Stimulated activated CD4-positive, alpha-beta T cell treated with anti-CD3 and anti-CD28 coated beads, Interleukin-4, amount 100 ng/mL, for 1 hour (primary cell): ENCODE data around the gene CLCN2.

Source experiments
- DNase-seq: peaks from one replicate; pipeline ENCODE4 v3.0.0-alpha.2; 2020

CLCN2 gene

DNA sequence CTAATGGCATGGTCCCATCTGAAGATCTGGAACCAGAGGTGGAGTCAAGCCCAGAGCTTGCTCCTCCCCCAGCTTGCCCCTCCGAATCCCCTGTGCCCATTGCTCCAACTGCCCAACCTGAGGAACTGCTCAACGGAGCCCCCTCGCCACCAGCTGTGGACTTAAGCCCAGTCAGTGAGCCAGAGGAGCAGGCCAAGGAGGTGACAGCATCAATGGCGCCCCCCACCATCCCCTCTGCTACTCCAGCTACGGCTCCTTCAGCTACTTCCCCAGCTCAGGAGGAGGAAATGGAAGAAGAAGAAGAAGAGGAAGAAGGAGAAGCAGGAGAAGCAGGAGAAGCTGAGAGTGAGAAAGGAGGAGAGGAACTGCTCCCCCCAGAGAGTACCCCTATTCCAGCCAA, 39.7 kb downstream of the CLCN2 start:
- no peak for DNase-seq

DNA sequence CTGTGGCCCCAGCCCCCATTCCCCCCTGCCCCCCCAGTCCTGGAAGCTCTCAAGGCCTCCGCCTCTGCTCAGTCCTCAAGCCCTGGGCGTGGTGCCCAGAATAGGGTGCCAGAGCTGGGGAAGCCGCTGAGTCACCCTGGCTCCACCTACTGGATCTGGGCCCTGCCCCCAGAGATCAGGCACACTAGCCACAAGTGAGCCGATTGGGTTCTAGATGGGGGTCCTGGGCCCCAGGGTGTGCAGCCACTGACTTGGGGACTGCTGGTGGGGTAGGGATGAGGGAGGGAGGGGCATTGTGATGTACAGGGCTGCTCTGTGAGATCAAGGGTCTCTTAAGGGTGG, 41.3 kb downstream of the CLCN2 start:
- peak; percentile 63 for DNase-seq

DNA sequence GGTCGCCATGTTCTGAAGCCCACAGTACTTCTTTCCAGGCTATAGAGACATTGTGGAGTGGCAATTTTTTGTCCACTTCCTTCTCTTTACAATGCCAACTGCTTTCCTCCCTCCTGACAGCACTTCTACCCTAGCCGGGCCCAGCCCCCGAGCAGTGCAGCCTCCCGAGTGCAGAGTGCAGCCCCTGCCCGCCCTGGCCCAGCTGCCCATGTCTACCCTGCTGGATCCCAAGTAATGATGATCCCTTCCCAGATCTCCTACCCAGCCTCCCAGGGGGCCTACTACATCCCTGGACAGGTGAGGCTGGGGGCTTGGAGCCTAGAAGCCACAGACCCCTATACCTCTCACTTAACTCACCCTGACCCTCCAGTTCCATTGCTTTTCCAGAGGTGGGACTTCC, 44.2 kb downstream of the CLCN2 start:
- DNase-seq: no peak

DNA sequence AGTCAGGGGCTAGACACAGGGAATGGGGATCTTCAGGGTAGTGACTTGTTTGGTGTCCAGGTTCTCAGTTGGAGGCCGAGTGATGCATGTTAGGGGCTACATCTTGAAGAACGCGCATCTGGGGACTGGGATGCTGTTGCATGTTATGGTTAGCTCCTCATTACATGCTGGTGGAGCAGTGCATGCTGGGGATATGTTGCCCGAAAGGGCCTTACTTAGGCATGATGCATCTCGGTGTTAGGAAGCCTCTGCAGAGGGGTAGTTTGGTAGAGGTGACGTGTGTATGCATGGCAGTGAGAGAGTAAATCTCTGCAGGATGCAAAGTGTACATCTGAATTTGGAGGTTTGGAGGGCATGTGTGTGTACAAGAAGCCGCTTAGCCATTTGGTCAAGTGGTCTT, 44.6 kb downstream of the CLCN2 start:
- no peak for DNase-seq

DNA sequence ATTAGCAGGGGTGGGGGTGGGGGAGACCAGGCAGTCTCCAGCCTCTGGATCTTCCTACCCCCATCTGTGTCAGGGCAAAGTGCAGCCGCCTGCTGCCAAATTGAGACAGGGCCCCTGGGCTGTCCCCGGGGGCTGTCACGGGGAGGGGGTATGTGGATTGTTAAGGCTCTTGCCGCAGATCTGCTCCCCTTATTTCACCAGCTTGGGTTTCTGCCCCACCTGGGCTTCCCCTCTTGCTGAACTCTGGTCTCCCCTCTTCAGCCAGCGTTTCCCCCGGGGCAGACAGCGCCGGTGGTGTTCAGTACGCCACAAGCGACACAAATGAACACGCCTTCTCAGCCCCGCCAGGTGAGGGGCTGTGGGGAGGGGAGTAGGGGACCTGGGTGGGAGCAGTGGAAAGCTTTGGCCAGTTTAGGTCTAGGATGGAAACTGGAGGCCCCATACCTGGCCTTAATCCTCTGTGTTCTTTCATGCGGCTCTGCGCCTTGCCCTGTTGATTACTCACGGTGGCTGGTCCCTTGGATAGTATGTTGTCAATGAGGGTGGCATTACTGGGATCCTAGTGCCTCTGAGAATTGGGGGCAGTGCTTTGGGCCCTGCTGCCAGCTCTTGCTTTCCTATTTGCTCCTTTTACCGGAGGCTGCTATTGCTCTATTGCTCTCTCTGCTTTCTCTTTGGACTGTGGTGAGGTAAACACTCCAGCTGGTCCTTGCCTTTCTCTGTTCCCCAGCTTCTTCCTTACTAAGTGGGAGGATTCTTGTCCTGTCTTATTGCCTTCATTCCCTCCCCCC, 45.3 kb downstream of the CLCN2 start:
- no peak for DNase-seq

DNA sequence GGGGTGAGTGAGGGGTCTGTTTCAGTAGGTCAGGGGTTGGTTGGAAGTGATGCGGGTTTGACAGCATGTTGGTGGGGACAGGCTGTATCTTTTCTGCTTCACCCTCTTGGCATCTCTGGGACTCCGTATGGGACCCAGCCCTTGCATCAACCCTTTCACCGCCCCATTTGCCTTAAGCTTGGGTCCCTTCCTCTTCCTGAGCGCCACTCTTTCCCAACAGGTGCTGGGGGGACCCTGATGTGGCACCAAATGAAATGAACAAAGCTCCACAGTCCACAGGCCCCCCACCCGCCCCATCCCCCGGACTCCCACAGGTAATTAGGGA, 45.9 kb downstream of the CLCN2 start:
- DNase-seq: no peak

DNA sequence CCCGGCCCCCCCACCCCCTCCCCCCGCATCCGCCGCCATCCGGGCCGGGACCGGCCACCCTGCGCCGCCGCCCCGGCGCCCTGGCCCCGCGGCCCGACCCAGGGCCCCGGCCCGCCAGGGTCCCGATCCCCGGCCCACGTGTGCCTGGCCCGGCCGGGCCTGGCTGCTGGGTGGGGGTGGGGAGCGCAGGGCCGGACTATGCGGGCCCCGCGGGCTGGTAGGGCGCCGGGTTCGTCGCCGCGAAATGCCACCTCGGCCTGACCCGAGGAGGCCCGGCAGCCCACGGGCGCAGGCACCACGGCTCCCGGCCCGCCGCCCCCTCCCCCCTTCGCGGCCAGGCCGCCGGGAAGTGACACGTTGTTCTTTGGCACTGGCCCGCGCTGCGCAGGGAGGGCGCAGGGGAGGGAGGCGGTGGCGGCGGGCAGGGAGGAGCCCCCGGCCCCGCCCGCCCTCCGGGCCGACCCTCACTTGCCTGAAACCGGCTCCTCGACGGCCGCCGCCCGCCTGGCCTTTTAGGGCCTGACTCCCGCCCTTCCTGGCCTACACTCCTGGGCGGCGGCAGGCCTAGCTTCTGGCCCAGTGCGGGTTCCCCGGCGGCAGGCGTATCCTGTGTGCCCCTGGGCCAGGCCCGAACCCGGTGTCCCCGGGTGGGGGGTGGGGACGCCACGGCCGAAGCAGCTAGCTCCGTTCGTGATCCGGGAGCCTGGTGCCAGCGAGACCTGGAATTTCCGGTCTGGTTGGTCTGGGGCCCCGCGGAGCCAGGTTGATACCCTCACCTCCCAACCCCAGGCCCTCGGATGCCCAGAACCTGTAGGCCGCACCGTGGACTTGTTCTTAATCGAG, 46.5 kb downstream of the CLCN2 start:
- peak; percentile 68 for DNase-seq

DNA sequence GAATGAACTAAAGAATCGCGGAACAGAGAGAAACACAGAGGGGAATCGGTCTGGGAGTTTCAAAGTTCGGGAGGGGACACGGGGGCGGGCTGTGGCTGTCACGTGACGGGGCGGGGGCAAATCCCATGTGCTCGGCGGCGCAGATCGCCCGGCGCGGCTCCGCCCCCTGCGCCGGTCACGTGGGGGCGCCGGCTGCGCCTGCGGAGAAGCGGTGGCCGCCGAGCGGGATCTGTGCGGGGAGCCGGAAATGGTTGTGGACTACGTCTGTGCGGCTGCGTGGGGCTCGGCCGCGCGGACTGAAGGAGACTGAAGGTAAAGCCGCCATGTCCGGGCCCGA, 47.1 kb downstream of the CLCN2 start, which contains the start of gene EIF4G1:
TSS of gene EIF4G1 (plus strand) at position 244 of the 337 bp plus-strand sequence. CDS start 1,191 bp downstream, outside the sequence.
- DNase-seq: peak; percentile 94

DNA sequence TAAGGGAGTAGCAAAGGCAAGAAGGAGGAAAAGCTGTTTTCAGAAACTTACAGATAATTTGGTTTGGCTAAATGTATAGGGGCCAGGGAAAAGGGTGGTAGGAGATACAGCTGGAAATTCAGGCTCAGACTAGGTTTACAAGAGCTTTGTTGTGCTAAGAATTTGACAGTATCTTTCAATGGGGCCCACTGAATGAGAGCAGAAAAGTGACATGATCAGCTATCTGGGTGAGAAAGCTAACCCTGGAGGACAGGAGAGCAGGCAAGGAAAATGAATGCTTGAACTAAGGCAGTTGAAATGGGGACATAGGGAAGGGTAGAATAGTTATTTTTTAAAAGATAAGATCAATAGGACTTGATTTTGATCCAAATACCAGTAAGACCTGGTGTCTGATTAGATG, 49.8 kb downstream of the CLCN2 start:
- no peak for DNase-seq

DNA sequence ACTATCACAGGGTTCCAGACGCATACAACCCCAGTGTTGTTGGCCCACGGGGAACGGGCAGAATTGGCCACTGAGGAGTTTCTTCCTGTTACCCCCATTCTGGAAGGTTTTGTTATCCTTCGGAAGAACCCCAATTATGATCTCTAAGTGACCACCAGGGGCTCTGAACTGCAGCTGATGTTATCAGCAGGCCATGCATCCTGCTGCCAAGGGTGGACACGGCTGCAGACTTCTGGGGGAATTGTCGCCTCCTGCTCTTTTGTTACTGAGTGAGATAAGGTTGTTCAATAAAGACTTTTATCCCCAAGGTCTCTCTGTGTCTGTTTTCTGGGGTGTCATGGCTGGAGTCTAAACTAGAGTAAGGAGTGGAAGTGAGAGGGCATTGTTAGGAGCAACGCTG, 52.7 kb downstream of the CLCN2 start:
- DNase-seq: no peak

DNA sequence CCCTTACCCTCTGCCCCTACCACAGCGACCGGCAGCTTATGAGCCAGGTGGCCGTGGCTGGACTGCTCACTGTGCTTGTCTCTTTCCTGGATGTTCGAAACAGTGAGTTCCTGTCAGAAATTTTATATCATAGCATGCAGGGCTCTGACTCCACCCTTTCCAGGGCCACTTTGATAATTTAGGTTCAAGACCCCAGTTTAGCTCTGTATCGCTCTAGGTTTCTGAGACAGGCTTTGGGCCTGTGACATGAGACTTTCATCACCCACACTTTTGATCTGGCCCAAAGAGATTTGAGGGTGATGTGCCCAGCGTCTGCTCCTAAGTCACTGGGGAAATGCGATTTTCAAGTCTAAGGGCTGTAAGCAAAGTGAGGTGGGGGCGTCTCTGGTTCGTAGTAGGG, 53.5 kb downstream of the CLCN2 start:
- DNase-seq: no peak

DNA sequence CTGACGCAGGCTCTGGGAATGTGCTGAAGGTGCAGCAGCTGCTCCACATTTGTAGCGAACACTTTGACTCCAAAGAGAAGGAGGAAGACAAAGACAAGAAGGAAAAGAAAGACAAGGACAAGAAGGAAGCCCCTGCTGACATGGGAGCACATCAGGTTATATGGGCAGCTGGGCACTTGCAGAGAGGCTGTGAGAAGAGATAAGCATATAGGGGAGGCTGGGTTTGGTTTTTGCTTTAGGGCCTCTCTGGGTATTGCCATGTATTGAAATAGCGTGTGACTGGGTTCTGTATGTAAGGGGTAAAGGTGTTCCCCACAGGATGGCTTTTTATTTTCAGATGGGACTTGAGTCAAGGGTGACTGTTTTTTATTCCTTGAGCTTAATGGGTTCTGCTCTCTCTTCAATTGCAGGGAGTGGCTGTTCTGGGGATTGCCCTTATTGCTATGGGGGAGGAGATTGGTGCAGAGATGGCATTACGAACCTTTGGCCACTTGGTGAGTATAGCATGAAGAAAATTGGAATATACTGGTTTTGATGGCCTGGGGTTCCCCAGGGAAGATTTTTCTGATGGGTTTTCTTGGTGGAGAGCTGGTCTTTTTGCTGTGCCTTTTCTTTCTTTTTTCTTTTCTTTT, 54.9 kb downstream of the CLCN2 start:
- DNase-seq: no peak

DNA sequence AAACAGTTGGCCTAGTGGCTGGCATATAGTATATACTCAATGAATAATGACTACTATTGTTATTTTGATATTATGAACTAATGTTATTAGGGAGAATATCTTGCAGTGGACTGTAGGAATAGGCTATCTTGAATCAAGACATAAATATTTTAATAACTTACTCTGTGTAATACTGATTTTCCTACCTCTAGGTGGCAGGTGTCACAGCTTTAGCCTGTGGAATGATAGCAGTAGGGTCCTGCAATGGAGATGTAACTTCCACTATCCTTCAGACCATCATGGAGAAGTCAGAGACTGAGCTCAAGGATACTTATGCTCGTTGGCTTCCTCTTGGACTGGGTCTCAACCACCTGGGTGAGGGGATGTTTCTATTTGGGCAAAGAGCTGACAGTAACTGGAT, 55.8 kb downstream of the CLCN2 start:
- no peak for DNase-seq

DNA sequence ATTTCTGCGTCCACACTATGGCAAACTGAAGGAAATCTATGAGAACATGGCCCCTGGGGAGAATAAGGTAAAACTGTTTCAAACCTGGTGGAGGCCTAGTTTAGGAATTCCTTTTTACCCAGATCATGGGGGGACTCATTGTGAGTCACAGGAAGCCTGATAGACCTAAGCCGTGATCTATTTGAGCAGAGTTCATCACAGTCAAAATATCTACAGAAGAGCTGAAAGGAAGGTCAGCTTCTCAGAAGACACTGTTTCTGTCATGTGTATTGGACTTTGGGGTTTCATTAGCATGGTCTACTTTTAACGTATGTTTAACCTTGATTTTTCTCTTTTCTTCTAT, 61.1 kb downstream of the CLCN2 start:
- DNase-seq: no peak

DNA sequence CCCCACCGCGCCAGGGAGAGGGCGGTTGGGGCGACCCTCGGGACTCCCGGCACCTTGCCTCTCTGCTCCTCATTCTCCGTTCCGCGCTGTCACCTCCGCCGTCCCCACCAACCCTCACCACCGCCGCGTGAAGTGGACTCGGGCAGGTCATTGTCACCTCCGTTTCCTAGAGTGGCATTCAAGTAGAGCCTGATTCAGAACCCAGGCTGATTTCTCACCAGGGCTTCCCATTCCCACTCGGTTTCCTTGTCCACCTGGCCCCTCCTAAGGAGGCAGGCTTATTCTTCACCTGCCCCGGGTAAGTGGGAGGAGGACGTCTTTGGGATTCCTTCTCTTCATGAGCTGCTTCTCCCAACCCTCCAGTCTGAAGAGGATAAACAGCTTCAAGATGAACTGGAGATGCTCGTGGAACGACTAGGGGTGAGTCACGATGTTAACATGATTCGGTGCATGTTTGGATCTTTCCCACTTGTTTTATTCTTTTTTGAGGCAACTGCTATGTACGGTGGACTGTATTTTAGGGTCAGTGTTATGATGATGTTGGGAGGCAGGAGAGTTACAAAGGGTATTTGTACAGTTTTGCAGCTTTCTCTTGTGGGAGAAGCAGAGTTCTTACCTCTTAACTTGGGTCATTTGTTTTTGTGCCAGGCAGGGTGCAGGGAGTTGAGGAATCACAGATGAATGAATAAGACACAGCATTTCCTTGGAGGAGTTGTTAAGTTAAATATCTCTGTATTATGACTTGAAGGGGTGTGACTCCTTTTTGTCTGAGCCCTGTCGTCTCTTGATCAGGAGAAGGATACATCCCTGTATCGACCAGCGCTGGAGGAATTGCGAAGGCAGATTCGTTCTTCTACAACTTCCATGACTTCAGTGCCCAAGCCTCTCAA, 61.7 kb downstream of the CLCN2 start:
- DNase-seq: no peak

DNA sequence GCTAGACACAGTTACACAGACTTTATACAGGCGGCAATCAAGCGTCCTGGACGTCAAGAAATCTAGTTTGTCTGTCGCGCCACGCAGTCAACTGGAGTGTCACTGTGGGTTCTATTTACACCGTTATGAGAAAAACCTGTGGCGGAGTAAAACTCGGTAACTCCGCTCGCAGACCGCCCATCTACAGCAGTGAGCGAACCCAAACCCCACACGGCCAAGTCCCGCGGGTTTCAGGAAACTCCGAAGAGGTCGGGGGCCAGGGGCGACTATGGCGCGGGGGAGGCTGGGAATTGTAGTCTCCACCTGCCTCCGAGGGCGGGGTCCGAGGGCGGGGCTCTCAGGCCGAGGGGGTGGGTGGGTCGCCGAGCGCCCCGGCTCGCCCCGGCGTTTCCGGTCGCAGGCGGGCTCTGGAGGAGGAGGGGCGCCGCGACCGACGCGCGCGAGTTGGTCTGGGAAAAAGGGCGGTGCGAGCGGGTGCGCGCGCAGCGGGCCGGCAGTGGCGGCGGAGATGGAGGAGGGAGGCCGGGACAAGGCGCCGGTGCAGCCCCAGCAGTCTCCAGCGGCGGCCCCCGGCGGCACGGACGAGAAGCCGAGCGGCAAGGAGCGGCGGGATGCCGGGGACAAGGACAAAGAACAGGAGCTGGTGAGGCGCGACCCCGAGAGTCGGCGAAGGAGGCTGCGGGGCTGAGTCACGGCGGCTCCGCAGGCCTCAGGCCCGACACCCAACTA, 62.5 kb downstream of the CLCN2 start, which contains the start of gene PSMD2:
TSS of gene PSMD2 (plus strand) at position 483 of the 729 bp plus-strand sequence. CDS start at position 509, 26 bp downstream.
- DNase-seq: peak; percentile 99

DNA sequence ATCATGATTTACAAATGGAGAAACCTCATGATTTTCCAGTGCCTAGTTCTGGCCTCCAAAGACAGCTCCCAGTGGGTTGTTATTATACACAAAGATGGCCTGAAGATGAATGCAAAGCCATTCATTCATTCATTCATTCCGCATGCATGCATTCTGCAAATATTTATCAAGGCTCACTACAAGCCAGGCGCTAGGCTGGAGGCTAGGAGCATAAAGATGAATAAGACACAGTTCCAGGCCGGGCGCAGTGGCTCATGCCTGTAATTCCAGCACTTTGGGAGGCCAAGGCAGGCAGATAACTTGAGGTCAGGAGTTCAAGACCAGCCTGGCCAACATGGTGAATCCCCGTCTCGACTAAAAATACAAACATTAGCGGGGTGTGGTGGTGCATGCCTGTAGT, 64.8 kb downstream of the CLCN2 start:
- no peak for DNase-seq
